ENCODE results near the gene DPM2.

- TF ChIP-seq, protein P1, sequence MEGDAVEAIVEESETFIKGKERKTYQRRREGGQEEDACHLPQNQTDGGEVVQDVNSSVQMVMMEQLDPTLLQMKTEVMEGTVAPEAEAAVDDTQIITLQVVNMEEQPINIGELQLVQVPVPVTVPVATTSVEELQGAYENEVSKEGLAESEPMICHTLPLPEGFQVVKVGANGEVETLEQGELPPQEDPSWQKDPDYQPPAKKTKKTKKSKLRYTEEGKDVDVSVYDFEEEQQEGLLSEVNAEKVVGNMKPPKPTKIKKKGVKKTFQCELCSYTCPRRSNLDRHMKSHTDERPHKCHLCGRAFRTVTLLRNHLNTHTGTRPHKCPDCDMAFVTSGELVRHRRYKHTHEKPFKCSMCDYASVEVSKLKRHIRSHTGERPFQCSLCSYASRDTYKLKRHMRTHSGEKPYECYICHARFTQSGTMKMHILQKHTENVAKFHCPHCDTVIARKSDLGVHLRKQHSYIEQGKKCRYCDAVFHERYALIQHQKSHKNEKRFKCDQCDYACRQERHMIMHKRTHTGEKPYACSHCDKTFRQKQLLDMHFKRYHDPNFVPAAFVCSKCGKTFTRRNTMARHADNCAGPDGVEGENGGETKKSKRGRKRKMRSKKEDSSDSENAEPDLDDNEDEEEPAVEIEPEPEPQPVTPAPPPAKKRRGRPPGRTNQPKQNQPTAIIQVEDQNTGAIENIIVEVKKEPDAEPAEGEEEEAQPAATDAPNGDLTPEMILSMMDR (IDR thresholded peaks at IDR 0.05; ENCODE audit: low read depth, low read length) = no peak
- no peak for TF ChIP-seq EZH2phosphoT487 (IDR thresholded peaks at IDR 0.05; ENCODE audit: low read depth)
These were observed 2.9 kb upstream of the DPM2 start for GRCh38 chr9:127940593-127940992.

Measured in OCI-LY3 (cell line).